GM18499 (cell line): Measurements from ENCODE around the gene IL17REL.
A peak's percentile ranks its signal among the peaks of the same experiment; 100 is the strongest.

Experiments
- ATAC-seq: cut with Tn5 transposase; IDR thresholded peaks from one replicate; pipeline ENCODE4 v1.9.1; 2021; ENCODE audit warnings: moderate number of reproducible peaks; ENCODE audit not compliant: insufficient read depth, unreplicated experiment

IL17REL gene

DNA sequence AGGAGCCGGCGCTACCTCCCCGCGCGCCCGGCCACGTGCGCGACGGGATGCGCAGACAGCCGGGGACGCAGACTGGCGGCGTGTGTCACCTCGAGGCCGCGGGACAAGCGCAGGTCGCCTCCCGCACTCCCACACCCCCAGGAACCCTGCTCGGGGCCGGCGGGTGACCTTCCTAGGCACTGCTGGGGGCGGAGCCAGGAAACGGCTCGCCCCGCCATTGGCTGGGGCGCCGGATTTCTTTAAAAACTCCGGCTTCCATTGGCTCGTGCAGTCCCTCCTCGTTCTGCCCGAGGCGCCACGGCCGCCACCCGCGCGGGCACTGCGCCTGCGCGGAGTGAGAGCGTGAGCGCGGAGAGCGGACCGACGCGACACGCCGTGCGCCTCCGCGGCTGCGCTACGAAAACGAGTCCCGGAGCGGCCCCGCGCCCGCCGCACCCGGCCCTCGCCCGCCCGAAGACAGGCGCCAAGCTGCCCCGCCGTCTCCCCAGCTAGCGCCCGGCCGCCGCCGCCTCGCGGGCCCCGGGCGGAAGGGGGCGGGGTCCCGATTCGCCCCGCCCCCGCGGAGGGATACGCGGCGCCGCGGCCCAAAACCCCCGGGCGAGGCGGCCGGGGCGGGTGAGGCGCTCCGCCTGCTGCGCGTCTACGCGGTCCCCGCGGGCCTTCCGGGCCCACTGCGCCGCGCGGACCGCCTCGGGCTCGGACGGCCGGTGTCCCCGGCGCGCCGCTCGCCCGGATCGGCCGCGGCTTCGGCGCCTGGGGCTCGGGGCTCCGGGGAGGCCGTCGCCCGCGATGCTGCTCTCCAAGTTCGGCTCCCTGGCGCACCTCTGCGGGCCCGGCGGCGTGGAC is 52.2 kb downstream of the IL17REL start, which contains the start of gene PIM3:
PIM3 (plus strand) TSS at position 614 of the 846 bp plus-strand sequence; CDS start at position 790, 176 bp downstream.
- ATAC-seq: peak; percentile 41

DNA sequence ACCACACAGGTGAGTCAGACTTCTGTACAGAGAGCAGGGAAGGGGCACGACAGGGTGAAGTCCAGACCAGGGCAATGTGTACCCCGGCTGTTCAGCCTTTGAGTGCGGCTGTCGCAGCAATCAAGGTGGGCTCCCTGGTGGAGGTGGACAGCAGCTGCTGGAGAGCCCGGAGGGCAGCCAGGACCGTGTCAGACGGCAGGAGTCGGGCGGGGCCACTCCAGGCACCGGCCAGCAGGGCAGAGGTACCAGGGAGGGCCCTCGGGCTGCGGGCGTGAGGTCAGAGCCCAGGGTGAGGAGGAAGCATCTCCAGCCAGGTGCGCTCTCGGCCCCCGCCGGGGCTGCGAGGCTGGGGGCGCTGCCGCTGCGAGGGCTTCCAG is 52.8 kb downstream of the IL17REL start:
- peak; percentile 3 for ATAC-seq

DNA sequence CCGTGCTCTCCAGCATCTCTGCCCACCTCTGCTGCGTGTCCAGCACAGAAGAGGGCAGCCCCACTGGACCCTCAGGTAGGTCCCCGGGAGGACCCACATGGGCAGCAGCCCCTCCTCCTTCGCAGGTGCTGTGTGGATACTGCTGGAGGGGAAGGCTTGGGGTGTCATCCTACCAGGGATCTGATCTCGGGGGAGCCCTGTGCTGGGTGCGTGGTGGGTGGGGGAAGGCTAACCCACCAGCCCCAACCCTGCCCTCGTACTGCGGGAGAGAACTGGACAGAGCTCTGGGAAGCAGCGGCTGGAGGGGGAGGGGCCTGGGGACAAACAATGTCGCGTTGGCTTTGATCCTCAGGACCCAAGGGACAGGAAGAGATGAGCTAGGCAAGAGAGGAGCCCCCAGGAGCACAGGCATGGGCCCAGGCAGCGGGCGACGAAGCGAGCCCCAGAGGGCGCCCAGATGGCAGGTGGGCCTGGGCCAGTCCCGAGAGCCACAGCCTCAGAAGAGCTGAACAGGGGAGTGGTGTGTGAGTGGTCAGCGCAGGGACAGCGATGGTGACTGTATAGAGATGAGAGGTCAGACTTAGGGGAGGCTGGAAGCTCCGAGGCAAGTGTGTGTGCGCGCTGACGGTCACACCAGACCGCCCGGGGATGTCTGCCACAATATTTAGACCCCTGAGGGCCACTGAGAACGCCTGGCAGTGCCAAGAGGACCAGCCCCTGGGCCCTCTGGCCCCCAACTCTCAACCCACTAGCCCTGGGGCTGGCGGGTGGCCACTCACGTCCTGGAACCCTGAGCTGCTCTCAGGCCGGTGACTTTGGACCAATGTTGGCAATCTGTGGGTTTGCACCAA is 53.4 kb downstream of the IL17REL start:
- no peak for ATAC-seq

DNA sequence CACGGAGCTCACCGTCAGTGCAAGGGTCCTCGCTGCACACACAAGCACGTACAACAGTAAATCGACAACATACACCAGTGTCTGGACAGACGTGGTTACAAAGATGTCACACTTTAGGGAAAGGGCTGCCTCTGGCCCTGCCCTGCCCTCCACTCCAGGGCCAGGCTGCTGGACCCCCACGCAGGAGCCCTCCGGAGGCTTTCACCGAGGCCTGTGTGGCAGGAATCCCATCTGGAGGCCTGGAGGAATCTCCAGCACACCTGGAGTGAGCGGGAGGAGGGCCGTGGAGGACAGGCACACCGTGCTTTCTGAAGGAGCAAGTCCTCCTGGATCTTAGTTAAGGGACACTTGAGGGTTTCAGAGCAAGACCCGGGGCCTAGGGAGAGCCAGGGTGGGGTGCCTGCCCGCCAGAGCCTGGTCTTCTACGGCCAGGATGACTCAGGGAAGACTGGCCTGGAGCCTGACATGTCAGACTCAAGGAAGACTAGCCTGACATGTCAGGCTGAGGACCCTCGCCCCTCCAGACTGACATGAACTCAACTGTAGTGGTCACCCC is 54.1 kb downstream of the IL17REL start:
- ATAC-seq: no peak

DNA sequence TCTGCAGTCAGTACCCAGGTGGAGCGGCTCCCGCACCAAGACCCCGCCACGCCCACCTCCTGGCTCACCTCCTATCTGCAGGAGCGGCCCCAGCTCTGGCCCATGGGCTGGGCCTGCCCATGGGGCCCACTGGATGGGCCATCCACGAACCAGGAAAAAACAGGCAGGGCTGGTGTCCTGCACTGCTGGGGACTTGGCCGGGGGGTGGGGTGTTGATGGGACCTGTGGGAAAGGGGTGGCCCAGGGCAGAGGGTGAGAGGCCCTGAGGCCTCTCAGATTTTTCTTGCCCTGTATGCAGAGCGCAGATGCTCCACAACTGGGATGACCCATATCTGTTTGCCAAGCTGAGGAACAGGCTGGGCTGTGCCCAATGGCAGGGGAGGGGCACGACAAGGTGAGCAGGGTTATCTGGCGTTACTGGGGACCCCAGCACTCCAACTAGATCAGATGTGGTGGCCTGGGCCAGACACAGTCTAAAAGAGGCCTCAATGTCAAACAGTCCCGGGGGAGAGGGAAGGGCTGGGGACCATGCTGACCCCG is 54.7 kb downstream of the IL17REL start:
- ATAC-seq: no peak

DNA sequence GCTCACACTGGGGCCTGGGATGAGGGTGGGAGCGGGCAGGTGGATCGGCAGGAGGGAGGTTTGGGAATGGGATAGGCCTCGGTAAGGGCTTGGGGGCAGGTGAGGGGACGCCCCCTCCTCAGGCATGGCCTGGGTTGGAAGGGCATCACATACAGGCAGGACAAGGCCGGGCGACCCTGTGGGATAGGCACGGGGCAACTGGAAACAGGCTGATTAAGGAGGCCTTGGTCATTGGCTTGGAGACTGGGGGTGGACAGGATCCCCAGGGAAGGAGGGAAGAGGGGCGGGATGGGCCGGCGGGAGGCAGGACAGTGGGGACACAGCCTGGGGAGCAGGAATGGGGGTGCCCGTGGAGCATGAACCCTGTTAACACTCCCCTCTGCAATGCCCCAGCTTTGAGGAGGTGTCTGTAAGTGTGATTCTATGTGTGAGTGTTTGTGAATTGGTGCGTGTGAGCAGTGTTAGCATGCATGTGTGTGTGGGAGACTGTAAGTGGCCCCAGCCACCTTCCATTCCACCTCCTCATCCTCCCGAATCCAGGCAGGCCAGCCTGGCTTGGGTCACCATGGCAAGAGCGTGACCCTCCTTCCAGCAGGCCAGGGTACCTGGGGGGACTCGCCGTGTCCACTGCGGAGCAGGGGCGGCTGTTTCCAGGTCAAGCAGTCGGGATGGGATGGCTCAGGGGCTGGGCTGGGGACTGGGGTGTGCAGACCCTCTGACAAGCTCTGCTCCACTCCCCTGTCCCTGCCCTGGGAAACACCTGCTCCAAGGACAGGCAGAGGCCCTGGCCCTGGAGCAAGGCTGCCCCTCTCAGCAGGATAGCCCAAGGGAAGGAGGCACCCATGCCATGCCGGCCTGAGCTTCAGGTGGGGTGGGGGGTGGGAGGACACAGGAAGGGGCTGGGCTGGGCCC is 55.4 kb downstream of the IL17REL start:
- ATAC-seq: no peak

DNA sequence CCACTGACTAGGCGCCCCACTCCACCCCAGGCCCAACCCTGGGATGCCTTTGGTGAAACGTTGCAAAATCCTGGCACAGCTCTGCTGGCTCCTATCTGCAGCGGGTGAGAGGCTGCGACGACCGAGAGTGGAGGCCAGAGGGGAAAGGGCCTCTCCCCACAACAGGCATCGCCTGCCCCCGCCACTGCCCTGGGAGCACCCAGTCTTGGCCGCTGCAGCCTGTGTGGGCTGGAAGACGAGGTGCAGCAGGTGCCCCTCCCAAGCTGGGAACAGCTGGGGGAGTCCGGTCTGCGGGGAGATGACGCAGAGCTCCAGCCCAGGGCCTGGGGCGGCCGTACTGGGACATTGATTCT is 56.2 kb downstream of the IL17REL start:
- ATAC-seq: no peak

DNA sequence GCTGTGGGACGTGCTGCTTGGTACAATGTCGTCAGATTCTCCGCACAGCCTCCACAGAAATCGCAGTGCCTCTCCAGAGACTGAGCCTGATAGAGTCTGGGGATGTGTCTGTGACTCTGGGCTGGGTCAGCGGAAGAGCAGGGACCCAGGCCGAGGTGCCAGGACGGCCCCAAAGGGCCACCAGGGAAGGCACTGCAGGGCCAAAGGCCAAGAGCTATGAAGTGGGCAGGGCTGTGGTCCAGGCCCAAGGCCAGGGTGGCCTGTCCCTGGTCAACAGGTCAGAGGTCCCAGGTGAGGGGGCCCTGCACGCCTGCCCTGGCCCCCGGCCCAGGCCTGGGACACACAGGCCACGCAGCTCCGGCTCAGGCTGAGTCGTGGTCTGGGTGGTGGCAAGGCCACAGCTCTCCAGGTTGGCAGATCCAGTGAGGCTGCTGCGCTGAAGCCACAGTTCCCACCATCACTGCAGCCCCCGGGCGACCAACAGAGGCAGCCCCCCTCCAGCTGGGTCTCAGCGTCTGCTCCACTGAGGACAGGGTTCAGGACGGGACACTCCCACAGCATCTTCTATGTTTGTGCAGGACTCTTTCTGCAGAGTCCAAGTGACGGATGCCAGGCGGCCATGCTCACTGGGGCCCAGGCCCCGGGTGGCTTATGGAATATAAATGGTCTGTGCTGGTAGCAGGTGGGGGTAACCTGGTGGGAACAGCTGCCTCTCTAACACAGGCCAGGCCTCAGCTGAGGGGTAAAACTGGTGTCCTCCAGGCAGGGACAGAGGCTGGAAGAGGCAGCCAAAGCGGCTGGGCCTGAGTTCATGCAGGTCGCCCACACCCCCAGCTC is 56.8 kb downstream of the IL17REL start:
- ATAC-seq: no peak

DNA sequence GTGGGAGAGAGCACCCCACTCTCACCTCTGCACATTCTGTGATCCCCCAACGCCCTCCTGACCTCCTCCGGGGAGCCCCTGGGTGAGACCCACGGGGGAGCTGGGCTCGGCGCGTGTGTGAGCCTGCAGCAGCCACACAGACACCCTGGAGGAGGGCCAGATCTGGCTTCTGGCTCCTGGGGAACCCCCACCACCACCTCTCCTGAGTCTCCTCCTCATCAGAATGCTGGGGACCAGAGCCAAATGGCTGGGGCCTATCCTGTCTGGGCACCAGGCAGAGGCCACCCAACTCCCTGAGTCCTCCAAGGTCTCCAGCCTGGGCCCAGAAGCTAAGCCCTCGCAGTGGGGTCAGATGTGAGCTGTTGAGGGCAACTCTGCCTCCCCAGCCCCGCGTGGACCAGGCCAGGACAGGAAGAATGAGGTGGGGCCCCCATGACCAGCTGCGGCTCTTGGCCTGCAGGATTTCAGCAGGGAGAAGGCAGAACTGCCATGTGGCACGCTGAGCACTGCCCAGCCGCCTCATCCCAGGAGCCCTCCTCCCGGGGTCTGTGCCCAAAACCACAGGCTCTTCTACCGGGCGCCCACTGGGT is 57.5 kb downstream of the IL17REL start:
- ATAC-seq: no peak

DNA sequence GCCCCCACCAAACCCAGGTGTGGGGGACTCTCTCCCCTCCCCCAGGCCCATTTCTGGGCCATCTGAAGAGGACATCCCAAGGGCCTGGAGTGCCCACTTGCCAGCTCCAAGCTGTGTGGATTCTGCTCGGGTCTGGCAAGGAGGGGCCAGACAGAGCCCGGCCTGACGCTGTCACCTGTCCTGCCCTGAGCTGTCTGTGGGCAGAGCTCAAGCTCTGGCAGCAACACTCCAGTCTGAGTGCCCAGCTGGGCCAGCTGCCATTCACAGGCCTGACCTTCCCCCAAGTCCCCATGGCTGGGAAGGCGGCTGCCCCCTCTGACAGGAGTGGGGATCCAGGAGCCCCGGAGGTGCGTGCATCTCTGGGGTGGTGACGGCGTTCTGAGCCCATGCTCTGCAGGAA is 58.2 kb downstream of the IL17REL start:
- no peak for ATAC-seq

DNA sequence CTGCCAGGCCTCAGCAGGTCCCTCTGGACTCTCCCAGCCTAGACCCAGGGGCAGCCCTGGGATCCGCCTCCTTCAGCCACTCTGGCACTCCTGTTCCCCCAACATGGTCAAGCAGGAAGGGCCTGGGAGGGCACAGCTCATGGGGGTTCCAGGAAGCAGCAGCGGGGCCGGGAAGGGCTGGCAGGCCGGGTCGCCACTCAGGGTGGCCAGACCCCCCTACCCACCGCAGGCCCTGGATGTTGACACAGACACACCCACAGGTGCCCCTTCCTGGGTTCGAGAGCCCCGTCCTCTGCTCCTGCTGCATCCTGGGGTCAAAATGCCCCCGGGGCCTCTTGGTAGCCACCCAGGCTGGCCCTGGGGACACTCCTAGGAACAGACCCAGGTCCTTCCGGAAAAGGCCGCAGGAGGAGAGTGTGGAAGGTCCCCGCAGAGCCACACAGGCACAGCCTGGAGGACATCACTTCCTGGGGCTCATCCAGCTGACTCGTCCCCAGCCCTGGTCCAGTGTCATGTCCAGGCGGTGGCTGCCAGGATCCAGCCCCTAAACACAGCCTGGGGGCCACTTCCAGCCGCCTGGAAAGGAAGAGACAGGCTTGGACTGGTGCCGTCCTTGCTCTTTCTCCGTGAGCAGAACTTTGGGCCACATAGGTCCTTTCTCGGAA is 58.8 kb downstream of the IL17REL start:
- ATAC-seq: no peak

DNA sequence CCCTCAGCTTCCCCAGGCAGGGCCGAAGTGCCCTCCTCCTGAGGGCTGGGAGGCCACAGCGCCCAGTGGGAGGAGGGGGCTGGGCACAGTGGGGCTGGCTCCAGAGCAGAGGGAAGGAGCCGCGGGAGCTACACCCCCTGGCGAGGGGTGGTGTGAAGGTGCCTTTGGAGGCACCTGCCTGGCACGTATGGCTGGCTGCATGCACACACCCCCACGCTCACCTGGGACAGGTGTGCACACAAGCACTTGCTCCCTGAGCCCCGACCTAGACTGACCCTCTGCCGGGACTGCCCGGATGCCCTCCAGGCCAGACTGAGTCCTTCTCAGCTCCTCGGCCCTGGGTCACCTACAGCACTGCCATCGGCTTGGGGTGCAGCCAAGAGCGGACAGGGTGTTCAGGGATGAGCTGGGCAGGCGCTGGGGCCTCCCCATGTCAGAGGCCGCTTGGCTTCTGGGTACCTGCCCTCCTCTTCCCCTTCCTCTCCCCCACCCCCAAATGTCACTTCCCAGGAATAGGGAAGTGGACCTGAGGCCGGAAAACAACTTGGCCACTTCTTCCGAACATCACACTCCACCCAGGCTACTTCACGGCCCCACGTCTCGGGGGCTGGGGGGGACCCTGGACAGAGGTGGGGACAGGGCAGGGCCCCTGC is 59.4 kb downstream of the IL17REL start:
- no peak for ATAC-seq

DNA sequence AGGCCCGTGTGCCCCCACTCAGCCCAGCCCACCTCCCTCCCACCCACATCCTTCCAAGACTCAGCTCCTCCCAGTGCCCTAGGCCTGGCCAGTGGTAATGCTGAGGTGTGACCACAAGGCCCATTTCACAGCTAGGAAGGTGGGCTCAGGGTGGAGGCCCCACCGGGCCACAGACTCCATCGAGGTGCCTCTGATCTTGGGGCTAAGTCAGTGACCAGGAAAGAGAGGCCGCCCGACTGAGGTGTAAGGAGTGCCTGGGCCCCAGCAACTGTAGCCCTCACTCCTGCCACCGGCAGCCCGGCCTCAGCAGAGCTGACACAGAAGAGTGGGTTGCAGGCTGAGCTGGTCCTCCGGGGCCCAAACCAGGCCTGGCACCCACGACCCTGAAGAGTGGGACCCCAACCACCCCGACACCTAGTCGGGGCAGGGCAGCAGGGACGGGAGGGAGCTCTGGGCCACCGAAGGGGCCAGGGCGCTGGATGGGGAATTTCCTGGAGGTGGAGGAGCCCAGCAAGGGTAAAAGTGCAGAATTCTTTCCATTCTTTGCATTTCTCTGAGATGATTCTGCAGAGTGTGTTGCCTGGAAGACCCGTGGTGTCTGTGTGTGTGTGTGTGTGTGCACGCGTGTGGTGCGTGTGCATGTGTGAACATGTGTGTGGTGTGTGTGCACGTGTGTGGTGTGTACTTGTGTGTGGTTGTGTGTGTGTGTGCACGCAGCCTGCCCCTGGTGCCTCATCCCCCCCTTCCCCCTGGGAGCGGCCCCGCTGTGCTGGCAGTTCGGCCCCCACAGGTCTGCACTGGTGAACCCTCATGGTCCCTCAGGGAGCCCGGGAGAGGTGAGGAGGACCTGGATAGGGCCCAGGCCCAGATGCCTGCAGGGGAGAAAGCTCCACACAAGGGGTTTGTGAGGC is 60.3 kb downstream of the IL17REL start:
- ATAC-seq: no peak

DNA sequence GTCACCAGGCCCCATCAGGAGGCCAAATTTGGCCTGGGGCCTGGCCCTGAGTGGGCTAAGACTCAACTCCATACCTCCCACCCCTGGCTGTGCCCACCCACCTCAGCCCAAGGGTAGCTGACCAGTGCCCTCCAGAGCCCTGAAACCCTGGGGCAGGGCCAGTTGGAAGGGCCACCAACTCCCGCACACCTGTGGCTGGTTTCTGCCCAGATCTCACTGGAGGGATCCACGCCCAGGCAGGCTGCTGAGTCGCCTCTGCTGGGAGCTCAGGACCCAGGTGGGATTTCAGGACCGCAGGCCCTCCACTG is 60.9 kb downstream of the IL17REL start:
- ATAC-seq: no peak

DNA sequence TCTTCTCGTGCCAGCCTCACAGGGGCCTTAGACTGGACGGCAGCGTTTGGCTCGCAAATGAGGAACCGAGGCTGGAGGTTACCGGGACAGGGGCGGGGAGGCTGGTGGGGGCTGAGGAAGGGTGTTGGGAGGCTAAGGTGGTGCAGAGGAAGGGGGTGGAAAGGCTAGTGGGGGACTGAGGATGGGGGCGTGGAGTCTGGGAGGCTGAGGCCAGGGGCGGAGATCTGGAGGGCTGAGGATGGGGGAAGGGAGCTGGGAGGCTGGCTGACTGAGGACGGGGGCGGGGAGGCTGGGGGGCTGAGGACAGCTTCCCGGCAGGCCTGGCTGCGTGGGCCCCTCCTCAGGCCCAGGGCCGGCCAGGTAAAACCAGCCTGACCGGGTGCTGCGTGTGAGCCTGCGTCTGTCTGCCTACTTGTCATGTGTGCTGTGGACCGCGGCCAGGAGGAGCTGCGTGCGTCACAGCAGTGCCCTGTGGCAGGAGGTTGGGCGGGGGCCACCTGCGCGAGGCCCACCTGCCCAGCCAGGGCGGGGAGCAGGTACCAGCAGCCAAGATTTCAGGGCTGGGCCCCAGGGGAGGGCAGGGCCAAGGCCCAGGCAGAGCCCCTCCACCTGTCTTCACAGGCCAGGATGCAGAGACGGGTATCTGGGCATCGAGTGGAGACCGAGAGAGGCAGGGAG is 61.4 kb downstream of the IL17REL start:
- ATAC-seq: no peak

DNA sequence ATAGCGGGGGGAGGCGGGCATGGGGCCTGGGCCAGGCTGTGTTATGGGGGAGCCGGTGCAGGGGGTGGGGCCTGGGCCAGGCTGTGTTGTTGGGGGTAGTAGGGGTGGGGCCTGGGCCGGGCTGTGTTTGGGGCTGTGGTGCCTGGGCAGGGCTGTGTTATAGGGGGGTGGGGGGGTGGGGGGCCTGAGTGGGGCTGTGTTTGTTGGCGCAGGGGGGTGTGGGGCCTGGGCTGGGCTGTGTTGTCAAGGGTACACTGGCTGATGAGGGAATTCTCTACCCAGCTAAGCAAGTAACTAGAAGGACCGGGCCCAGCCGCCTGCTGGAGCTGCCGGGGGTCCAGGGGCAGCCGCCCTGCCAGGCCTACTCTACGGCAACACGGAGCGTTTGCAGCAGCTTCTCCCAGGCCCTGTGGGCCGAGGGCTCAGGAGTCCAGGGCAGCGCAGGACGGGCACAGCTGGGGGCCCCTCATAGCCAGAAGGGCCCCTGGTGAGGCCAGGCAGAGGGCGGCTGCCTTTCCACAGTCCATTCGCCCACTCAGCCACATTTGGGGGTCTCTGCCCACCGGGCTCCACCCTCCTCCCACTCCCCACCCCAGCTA is 62.1 kb downstream of the IL17REL start:
- no peak for ATAC-seq
